Measurements from ENCODE around the gene M1AP. TPM values are rescaled to one million over a fixed set of nuclear protein-coding genes. Genes with fewer than 3 reads are reported as not detected.

The M1AP gene, protein sequence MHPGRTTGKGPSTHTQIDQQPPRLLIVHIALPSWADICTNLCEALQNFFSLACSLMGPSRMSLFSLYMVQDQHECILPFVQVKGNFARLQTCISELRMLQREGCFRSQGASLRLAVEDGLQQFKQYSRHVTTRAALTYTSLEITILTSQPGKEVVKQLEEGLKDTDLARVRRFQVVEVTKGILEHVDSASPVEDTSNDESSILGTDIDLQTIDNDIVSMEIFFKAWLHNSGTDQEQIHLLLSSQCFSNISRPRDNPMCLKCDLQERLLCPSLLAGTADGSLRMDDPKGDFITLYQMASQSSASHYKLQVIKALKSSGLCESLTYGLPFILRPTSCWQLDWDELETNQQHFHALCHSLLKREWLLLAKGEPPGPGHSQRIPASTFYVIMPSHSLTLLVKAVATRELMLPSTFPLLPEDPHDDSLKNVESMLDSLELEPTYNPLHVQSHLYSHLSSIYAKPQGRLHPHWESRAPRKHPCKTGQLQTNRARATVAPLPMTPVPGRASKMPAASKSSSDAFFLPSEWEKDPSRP
- polyA plus RNA-seq (2012; ENCODE audit: insufficient read depth, insufficient read length, low read depth), result not detected

DNA sequence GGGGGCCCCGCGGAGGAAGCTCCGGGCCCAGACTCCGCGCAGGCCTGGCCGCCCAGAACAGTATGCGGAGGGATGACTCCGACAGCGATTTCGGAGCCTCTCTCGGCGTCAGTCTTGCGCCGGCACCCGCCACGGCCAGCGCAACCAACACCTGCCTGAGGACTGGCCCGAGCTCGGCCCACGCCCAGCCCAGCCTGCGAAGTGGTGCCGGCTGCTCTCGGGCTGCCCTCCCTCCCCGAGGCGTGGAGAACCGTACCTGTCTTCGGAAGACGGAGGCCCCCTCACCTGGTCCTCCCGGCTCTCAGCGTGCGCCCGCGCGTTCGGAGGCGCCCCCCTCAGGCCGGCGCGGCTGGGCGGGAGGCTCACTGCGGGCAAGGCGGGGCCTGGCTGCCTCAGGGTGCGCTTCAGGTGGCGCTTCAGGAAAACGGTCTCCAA is at the start of gene M1AP:
Gene M1AP (minus strand): TSS at position 322 of the 435 bp plus-strand sequence. CDS start 8,055 bp downstream, outside the sequence.
- H3K4me1 ChIP-seq, result no peaks in the 10 kb centered on the region
- no peak within 1 kb of the TSS for H3K4me3 ChIP-seq (ENCODE audit: low read depth, low read length)
- no peaks in the 10 kb centered on the region for H3K27me3 ChIP-seq
- no peaks in the 10 kb centered on the region for H3K9me3 ChIP-seq
- DNase-seq, result no peak
- H3K36me3 ChIP-seq, result no peaks in the 10 kb centered on the region
- TF ChIP-seq, protein P1, sequence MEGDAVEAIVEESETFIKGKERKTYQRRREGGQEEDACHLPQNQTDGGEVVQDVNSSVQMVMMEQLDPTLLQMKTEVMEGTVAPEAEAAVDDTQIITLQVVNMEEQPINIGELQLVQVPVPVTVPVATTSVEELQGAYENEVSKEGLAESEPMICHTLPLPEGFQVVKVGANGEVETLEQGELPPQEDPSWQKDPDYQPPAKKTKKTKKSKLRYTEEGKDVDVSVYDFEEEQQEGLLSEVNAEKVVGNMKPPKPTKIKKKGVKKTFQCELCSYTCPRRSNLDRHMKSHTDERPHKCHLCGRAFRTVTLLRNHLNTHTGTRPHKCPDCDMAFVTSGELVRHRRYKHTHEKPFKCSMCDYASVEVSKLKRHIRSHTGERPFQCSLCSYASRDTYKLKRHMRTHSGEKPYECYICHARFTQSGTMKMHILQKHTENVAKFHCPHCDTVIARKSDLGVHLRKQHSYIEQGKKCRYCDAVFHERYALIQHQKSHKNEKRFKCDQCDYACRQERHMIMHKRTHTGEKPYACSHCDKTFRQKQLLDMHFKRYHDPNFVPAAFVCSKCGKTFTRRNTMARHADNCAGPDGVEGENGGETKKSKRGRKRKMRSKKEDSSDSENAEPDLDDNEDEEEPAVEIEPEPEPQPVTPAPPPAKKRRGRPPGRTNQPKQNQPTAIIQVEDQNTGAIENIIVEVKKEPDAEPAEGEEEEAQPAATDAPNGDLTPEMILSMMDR (IDR thresholded peaks at IDR 0.05; ENCODE audit: low read depth, low read length), result no peak

DNA sequence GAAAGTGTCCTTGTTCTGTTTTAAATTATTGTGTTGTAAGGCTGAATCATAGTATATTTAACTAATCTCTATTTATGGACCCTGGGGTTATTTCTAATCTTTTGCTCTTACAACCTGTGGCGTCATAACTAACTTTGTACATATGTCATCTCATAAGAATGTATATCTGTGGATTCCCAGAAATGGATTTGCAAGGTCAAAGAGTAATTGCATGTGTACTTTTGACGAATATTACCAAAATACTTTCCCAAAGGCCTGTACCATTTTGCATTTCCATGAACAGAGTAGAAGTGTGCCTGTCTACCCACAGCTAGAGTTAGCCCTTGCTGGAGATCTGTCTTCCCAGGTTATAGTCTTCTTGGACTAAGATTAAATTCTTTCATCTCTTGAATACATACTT is 48.7 kb upstream of the M1AP start:
- DNase-seq, result no peak

DNA sequence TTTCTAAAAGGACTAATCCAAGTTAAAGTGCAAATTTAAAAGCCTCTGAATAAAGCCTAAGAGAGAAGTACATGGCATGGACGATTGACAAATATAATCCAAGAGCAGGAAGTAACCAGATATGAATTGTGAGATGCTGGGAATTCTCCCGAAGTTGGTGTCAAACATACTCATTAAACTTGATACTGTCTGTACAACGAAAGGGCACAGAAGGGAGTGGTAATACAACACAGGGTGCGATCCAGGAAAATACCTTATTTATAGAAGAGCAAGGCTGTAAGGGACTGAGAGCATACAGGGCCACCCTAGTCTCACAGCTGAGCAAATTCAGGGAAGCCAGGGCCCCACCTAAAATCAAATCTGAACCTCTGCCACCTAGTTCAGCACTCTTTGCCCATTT is 47.5 kb upstream of the M1AP start:
- H3K4me3 ChIP-seq (ENCODE audit: low read depth, low read length), result no peak overlapping the region
- no peaks in the 10 kb centered on the region for H3K4me1 ChIP-seq
- TF ChIP-seq, protein P1 (IDR thresholded peaks at IDR 0.05; ENCODE audit: low read depth, low read length), result no peak
- DNase-seq, result no peak
- no peaks in the 10 kb centered on the region for H3K36me3 ChIP-seq
- H3K9me3 ChIP-seq, result no peaks in the 10 kb centered on the region
- no peaks in the 10 kb centered on the region for H3K27me3 ChIP-seq

More for the DNA sequence above, 48.7 kb upstream of the M1AP start:
- TF ChIP-seq, protein P1 (IDR thresholded peaks at IDR 0.05; ENCODE audit: low read depth, low read length), result no peak
- H3K9me3 ChIP-seq, result no peaks in the 10 kb centered on the region
- no peaks in the 10 kb centered on the region for H3K36me3 ChIP-seq
- H3K4me3 ChIP-seq (ENCODE audit: low read depth, low read length), result no peak overlapping the region
- no peaks in the 10 kb centered on the region for H3K4me1 ChIP-seq
- H3K27me3 ChIP-seq, result no peaks in the 10 kb centered on the region

DNA sequence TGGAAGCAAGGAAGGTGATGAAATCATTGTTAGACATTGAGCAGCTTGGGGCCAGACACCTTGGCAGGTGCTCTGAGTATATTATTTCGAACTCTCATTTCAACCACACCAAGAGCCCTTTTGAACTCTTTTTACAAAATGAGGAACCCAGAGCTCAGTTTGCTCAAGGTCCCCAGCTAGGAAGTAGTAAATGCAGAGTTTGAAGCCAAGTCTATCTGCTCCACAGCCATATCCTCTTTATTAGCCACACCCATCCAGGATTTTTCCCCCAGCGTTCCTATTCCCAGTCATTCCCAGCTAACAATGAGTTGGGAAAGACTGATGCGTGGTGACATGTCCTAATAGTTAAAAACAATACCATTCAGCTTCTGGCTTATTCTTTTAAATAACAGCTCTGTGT is 46.2 kb upstream of the M1AP start:
- TF ChIP-seq, protein P1 (IDR thresholded peaks at IDR 0.05; ENCODE audit: low read depth, low read length), result no peak
- H3K36me3 ChIP-seq, result no peaks in the 10 kb centered on the region
- no peak for DNase-seq
- no peaks in the 10 kb centered on the region for H3K27me3 ChIP-seq
- H3K4me3 ChIP-seq (ENCODE audit: low read depth, low read length), result no peak overlapping the region
- H3K9me3 ChIP-seq, result no peaks in the 10 kb centered on the region
- H3K4me1 ChIP-seq, result no peaks in the 10 kb centered on the region

DNA sequence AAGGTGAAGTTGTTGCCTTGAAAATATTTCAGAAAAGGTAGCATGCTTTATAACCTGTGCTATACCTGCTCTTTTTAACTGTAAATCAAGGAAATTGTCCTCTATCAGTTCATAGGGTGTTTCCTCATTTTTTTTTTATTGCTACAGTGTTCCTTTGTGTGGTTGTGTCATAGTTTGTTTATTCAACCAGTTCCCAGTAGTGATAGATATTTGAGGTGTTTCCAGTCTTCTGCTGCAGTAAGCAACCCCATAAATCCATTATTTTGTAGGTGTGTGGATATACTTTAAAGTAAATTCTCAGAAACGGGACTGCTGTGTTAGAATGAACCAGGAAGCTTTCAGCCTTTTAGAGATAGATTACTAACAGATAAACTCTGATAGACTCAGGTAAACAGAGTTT is 45.5 kb upstream of the M1AP start:
- no peaks in the 10 kb centered on the region for H3K36me3 ChIP-seq
- H3K9me3 ChIP-seq, result no peaks in the 10 kb centered on the region
- DNase-seq, result no peak
- no peak overlapping the region for H3K4me3 ChIP-seq (ENCODE audit: low read depth, low read length)
- no peaks in the 10 kb centered on the region for H3K4me1 ChIP-seq
- TF ChIP-seq, protein P1 (IDR thresholded peaks at IDR 0.05; ENCODE audit: low read depth, low read length), result no peak
- no peaks in the 10 kb centered on the region for H3K27me3 ChIP-seq

DNA sequence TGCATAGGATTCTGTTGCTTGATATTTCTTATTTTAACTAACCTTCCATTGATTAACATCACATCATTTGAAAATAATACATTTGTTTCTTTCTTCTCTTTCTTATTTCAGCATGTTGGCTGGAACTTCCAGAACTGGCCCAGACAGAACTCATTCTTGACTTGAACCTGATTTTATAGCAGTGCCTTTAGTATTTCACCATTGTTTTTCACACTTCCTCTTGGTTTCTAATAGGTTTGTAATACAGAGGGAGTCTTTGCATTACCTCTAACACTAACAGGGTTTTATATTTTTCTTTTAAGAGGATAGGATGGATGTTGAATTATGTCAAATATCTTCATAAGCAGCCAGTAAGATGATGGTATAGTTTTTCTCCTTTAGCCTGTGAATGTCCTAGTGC is 45.1 kb upstream of the M1AP start:
- H3K36me3 ChIP-seq, result no peaks in the 10 kb centered on the region
- no peak for DNase-seq
- TF ChIP-seq, protein P1 (IDR thresholded peaks at IDR 0.05; ENCODE audit: low read depth, low read length), result no peak

More for the DNA sequence above, 45.1 kb upstream of the M1AP start:
- H3K4me3 ChIP-seq (ENCODE audit: low read depth, low read length), result no peak overlapping the region
- H3K4me1 ChIP-seq, result no peaks in the 10 kb centered on the region
- no peaks in the 10 kb centered on the region for H3K27me3 ChIP-seq
- H3K9me3 ChIP-seq, result no peaks in the 10 kb centered on the region

Data from BE2C (cell line).